SU-DHL-6 (cell line): ENCODE data around the gene MRPS34.

Source experiments
- H2AFZ ChIP-seq: fragments of 200-600 bp; sonication (generic); 2 replicates; pipeline ENCODE4 v1.6.1; 2014; ENCODE audit warnings: low read depth, mild to moderate bottlenecking, moderate library complexity, mixed read lengths, antibody characterized with exemption, low read length; ENCODE audit not compliant: severe bottlenecking
- H3F3A ChIP-seq: fragments of 200-600 bp; shearing (Covaris generic); 2 replicates; pipeline ENCODE4 v1.6.0; 2016; ENCODE audit warnings: antibody characterized with exemption, mild to moderate bottlenecking; ENCODE audit not compliant: insufficient read depth
- H3K27ac ChIP-seq: fragments of 200-600 bp; sonication (generic); 2 replicates; pipeline ENCODE4 v1.5.1; 2016; ENCODE audit warnings: low read depth, mild to moderate bottlenecking, low read length, moderate library complexity, mixed read lengths
- H3K27me3 ChIP-seq: fragments of 200-600 bp; sonication (generic), shearing (Covaris generic); 2 replicates; pipeline ENCODE4 v1.6.0; 2014; ENCODE audit warnings: mild to moderate bottlenecking, low read length
- H3K36me3 ChIP-seq: fragments of 200-600 bp; sonication (generic); 2 replicates; pipeline ENCODE4 v1.6.1; 2014; ENCODE audit warnings: mild to moderate bottlenecking, low read length, mixed read lengths
- H3K4me2 ChIP-seq: fragments of 300-600, 200-600 bp; shearing (Covaris generic), sonication (generic); 2 replicates; pipeline ENCODE4 v1.6.0; 2014; ENCODE audit warnings: low read length, low read depth, mild to moderate bottlenecking; ENCODE audit not compliant: poor library complexity, severe bottlenecking
- H3K4me3 ChIP-seq: fragments of 200-600 bp; sonication (generic); 2 replicates; pipeline ENCODE4 v1.5.1; 2014; ENCODE audit warnings: antibody characterized with exemption, low read length, mild to moderate bottlenecking, mixed read lengths; ENCODE audit not compliant: insufficient read depth, poor library complexity, severe bottlenecking
- H3K79me2 ChIP-seq: fragments of 200-600 bp; sonication (generic); 2 replicates; pipeline ENCODE4 v1.6.1; 2014; ENCODE audit warnings: mild to moderate bottlenecking, low read length, moderate library complexity; ENCODE audit not compliant: insufficient read depth
- H3K9ac ChIP-seq: fragments of 200-600 bp; sonication (generic); 2 replicates; pipeline ENCODE4 v1.7.0; 2014; ENCODE audit warnings: mild to moderate bottlenecking, low read length
- H3K9me2 ChIP-seq: fragments of 200-600 bp; sonication (generic); replicated peaks from 2 replicates; pipeline ENCODE4 v1.6.1; 2014; ENCODE audit warnings: low read length; ENCODE audit not compliant: insufficient read depth
- H3K9me3 ChIP-seq: fragments of 200-600 bp; sonication (generic); 2 replicates; pipeline ENCODE4 v1.6.1; 2014; ENCODE audit warnings: low read length, mixed read lengths; ENCODE audit not compliant: insufficient read depth
- H4K20me1 ChIP-seq: fragments of 200-600 bp; sonication (generic); 2 replicates; pipeline ENCODE4 v1.6.1; 2014; ENCODE audit warnings: low read depth, mild to moderate bottlenecking, antibody characterized with exemption, low read length, moderate library complexity, mixed read lengths
- EZH2phosphoT487 ChIP-seq: fragments of 200-600 bp; sonication (generic), shearing (Covaris generic); conservative IDR thresholded peaks from 2 replicates; pipeline ENCODE4 v1.6.1; 2018; ENCODE audit warnings: mild to moderate bottlenecking, antibody characterized with exemption, low read length, moderate library complexity, mixed read lengths
- TF ChIP-seq, protein P1 (sequence below): fragments of 200-600 bp; sonication (generic); IDR thresholded peaks from one replicate; pipeline ENCODE4 v1.5.1; 2017; ENCODE audit warnings: antibody characterized with exemption, mild to moderate bottlenecking, low read length, moderate library complexity; ENCODE audit not compliant: insufficient read depth, poor library complexity, severe bottlenecking

MRPS34 gene

DNA sequence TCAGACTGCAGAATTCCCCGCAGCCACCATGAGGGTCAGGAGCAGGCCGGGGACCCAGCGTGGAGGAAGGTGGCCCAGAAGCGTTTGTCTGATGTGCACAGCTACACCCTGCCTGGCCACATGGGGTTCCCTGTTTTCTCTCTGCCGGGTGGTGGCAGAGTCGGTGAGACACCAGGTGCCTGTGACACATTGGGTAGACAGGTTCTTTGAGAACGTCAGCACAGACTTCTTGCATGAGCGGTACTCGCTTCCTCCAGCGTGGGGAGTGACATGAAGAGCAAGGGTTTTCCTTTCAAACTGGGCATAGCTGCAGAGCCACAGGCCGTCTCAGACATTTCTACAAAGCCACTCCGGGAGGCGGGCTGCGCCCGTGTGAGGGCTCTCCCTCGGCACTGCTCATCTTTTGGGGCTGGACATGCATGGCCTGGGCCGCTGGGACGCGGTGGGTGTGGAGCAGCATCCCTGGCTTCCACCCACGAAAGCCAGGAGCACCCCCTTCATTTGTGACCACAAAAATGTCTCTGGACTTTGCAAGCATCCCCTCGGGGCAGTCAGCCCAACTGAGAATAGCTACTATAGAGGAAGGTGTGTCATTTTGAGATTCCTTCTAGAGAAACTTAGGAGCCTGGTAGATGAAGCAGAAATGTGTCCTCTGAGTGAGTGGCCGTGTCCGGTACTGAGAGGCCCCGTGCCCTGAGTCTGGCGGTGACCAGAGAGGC lies 27.6 kb downstream of the MRPS34 start:
- no peak overlapping the region for H3K4me3 ChIP-seq

DNA sequence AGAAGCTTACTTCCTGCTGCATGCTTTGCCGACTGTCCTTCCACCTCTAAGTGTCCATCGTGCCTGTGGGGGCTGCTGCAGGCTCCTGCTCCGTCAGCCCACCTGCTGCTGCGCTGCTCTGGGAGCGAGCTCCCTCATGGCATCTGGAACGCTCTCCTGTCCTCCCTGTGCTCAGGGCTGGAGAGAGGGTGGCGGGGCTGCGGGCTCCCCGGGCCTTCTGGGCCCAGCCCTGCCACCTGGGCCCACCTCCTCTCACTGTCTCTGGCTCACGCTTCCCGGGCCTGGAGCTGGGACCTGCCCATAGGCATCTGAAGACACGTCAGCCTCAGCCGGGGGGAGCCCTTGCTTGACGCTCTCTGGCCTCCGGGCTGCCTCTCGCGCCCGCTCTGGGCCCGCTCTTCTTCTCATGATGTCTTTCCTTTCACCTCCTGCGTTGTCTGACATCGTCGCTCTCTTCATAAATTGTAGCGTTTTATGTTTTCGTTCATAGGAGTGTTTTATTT lies 28.5 kb downstream of the MRPS34 start:
- no peak overlapping the region for H3K9ac ChIP-seq
- no peaks in the 10 kb centered on the region for H3K79me2 ChIP-seq
- no peak overlapping the region for H2AFZ ChIP-seq
- H3K27me3 ChIP-seq, result no peaks in the 10 kb centered on the region
- no peak for TF ChIP-seq EZH2phosphoT487
- TF ChIP-seq, protein P1, sequence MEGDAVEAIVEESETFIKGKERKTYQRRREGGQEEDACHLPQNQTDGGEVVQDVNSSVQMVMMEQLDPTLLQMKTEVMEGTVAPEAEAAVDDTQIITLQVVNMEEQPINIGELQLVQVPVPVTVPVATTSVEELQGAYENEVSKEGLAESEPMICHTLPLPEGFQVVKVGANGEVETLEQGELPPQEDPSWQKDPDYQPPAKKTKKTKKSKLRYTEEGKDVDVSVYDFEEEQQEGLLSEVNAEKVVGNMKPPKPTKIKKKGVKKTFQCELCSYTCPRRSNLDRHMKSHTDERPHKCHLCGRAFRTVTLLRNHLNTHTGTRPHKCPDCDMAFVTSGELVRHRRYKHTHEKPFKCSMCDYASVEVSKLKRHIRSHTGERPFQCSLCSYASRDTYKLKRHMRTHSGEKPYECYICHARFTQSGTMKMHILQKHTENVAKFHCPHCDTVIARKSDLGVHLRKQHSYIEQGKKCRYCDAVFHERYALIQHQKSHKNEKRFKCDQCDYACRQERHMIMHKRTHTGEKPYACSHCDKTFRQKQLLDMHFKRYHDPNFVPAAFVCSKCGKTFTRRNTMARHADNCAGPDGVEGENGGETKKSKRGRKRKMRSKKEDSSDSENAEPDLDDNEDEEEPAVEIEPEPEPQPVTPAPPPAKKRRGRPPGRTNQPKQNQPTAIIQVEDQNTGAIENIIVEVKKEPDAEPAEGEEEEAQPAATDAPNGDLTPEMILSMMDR, result no peak
- no peak overlapping the region for H3K27ac ChIP-seq
- H3F3A ChIP-seq, result no peaks in the 10 kb centered on the region
- peaks cover under 1% of the 10 kb centered on the region; the same call in 1 of the 2 replicates for H3K9me3 ChIP-seq
- no peak overlapping the region for H3K4me3 ChIP-seq
- H3K9me2 ChIP-seq, result no peaks in the 10 kb centered on the region
- H4K20me1 ChIP-seq, result no peaks in the 10 kb centered on the region
- no peaks in the 10 kb centered on the region for H3K36me3 ChIP-seq
- H3K4me2 ChIP-seq, result no peak overlapping the region

More for the DNA sequence above, 27.6 kb downstream of the MRPS34 start:
- H2AFZ ChIP-seq, result no peak overlapping the region
- no peak overlapping the region for H3K9ac ChIP-seq
- H3K9me3 ChIP-seq, result no peaks in the 10 kb centered on the region
- no peaks in the 10 kb centered on the region for H3K9me2 ChIP-seq
- no peaks in the 10 kb centered on the region for H4K20me1 ChIP-seq
- H3K27me3 ChIP-seq, result no peaks in the 10 kb centered on the region
- TF ChIP-seq EZH2phosphoT487, result no peak
- TF ChIP-seq, protein P1, result no peak
- no peaks in the 10 kb centered on the region for H3F3A ChIP-seq
- H3K36me3 ChIP-seq, result no peaks in the 10 kb centered on the region
- no peak overlapping the region for H3K4me2 ChIP-seq
- H3K79me2 ChIP-seq, result no peaks in the 10 kb centered on the region
- H3K27ac ChIP-seq, result no peak overlapping the region

DNA sequence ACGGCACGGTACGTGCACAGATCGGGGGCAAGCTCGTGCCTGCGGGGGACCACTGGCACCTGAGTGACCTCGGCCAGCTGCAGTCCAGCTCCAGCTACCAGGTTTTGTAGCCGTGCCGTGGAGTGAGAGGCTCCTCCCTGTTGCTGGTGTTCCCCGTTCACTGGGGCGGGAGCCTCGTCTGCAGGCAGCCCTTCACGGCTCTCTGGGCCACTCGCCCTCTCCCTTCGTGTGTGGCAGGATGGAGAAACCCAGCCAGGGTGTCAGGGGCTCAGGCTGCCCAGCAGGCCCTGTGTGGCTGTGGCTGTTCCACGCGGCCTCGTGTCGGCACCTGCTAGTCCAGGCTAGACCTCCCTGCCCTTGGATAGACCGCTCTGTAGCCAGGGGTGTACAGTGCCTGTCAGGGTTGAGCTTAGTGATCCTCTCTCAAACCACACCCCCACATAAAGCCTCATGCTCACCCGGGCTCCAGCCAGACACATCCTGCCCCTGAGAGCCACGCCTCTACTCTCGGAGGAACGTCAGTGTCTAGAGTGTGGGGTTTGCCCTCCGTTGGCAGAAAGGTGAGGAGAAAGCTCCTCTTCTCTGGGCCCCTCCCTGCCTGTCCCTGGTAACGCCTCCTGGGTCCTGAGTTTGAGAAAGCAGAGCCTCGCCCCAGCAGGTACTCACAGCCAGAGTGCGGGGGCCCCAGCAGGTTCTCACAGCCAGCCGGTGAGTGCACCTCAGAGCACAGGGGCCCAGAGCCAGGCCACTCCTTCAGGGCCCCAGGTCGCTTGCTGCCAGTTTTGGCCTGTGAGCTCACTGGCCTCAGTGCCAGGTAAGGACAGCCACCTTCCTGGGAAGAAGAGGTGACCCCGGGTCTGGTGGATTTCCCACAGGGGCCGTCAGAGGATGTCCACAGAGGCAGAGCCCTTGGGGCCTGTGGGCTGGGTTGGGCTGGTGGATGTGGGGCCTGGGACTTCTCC lies 29.3 kb downstream of the MRPS34 start:
- H4K20me1 ChIP-seq, result no peaks in the 10 kb centered on the region
- H3K27ac ChIP-seq, result no peak overlapping the region

More for the DNA sequence above, 29.3 kb downstream of the MRPS34 start:
- Histone ChIP-seq H3K9ac (no peak overlapping the region), H3K4me2 (no peak overlapping the region), H3K4me3 (no peak overlapping the region), H3K27me3 (no peaks in the 10 kb centered on the region), H3K79me2 (no peaks in the 10 kb centered on the region), H3F3A (peaks cover 4% of the 10 kb centered on the region; the same call in 1 of the 2 replicates), H2AFZ (no peak overlapping the region), H3K36me3 (no peaks in the 10 kb centered on the region), H3K9me3 (peaks cover 4% of the 10 kb centered on the region; the same call in 1 of the 2 replicates), H3K9me2 (no peaks in the 10 kb centered on the region)
- TF ChIP-seq, protein P1, result no peak
- no peak for TF ChIP-seq EZH2phosphoT487
